ACC112 (cell line): ENCODE results near the gene TCF12.
A peak's percentile ranks its signal among the peaks of the same experiment; 100 is the strongest.

Source experiments
- H2AFZ ChIP-seq: fragments of 200-600 bp; sonication (generic); one replicate; pipeline ENCODE4 v1.6.0; 2017; ENCODE audit warnings: antibody characterized with exemption, low read length; ENCODE audit not compliant: unreplicated experiment
- H3K27ac ChIP-seq: fragments of 200-600 bp; sonication (generic); 2 replicates; pipeline ENCODE4 v1.5.1; 2014; ENCODE audit warnings: low read depth, mild to moderate bottlenecking, antibody characterized with exemption, low read length, moderate library complexity
- H3K27me3 ChIP-seq: fragments of 200-600 bp; sonication (generic); 2 replicates; pipeline ENCODE4 v1.6.1; 2014; ENCODE audit warnings: mild to moderate bottlenecking, antibody characterized with exemption, low read length, moderate library complexity, mixed read lengths; ENCODE audit not compliant: insufficient read depth
- H3K36me3 ChIP-seq: fragments of 200-600 bp; sonication (generic); 2 replicates; pipeline ENCODE4 v1.6.1; 2016; ENCODE audit warnings: mild to moderate bottlenecking, antibody characterized with exemption, low read length, moderate library complexity, mixed read lengths; ENCODE audit not compliant: insufficient read depth
- H3K4me1 ChIP-seq: fragments of 200-600 bp; sonication (generic); one replicate; pipeline ENCODE4 v1.6.1; 2016; ENCODE audit warnings: low read length, mixed read lengths; ENCODE audit not compliant: insufficient read depth, unreplicated experiment, control insufficient read depth
- H3K4me3 ChIP-seq: fragments of 200-600 bp; sonication (generic); 2 replicates; pipeline ENCODE4 v1.5.1; 2014; ENCODE audit warnings: mild to moderate bottlenecking, low read depth, low read length
- H3K79me2 ChIP-seq: fragments of 200-600 bp; sonication (generic); one replicate; pipeline ENCODE4 v1.6.0; 2016; ENCODE audit warnings: low read length; ENCODE audit not compliant: control insufficient read depth, unreplicated experiment, insufficient read depth

TCF12 gene

GRCh38 chr15:57223345-57223744 lies 304.9 kb downstream of the TCF12 start:
- H3K27ac ChIP-seq: no peak overlapping the region
- peaks cover 27% of the 10 kb centered on the region for H3K79me2 ChIP-seq
- H3K36me3 ChIP-seq: no peaks in the 10 kb centered on the region
- no peaks in the 10 kb centered on the region for H3K27me3 ChIP-seq
- H3K4me3 ChIP-seq: no peak overlapping the region
- peaks cover 51% of the 10 kb centered on the region for H3K4me1 ChIP-seq
- no peak overlapping the region for H2AFZ ChIP-seq

DNA sequence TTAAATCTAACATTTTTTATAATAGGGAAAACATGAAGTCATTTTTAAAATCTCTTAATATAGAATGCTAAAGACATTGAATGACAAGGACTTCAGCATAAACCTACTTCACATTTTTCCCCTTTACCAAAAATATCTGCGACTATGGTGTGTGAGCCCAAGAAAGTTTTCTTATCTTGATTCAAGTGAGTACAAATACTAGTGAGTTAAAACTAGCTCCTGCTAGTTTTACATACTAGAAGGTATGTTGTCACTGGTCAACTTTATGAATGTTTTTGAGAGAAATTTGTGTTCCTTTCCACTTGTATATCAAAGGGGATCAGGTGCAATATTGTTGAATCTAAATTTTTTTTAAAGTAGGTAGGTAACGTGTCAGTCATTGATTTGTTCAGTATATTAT lies 305.4 kb downstream of the TCF12 start:
- Histone ChIP-seq H3K27me3 (no peaks in the 10 kb centered on the region), H3K4me1 (peaks cover 45% of the 10 kb centered on the region), H3K79me2 (peaks cover 27% of the 10 kb centered on the region), H3K27ac (no peak overlapping the region; the same call in 1 of the 2 replicates), H3K4me3 (peak overlapping the region; percentile 54; the same call in 1 of the 2 replicates), H2AFZ (no peak overlapping the region), H3K36me3 (no peaks in the 10 kb centered on the region)

- Histone ChIP-seq H3K36me3 (no peaks in the 10 kb centered on the region), H3K4me3 (peak overlapping the region; percentile 54), H3K27ac (peak overlapping the region; percentile 27; the same call in 1 of the 2 replicates), H3K79me2 (peaks cover 23% of the 10 kb centered on the region), H3K27me3 (no peaks in the 10 kb centered on the region), H3K4me1 (peaks cover 42% of the 10 kb centered on the region), H2AFZ (peak overlapping the region; percentile 18)
Observed at GRCh38 chr15:57224664-57225063, 306.2 kb downstream of the TCF12 start.

DNA sequence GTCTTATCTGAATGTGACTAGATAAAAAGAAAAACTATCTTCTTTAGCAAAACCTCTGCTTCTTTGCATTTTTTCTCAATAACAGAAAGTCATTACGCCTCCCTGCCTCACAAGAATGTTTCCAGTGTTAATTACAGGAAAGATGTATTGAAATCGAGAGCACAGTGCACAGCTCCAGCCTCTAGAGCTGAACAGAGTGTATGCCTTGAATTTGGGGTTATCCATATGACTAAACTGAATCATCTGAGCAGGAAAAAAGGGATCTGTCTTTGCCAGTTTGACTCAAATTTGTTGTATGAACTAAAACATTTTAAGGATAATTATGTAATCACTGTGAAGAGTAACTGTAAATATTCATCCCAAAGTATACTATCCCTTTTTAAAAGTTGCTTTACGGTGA lies 308.7 kb downstream of the TCF12 start:
- no peaks in the 10 kb centered on the region for H3K36me3 ChIP-seq
- no peak overlapping the region for H2AFZ ChIP-seq
- no peak overlapping the region for H3K27ac ChIP-seq
- peaks cover 14% of the 10 kb centered on the region for H3K79me2 ChIP-seq
- no peaks in the 10 kb centered on the region for H3K27me3 ChIP-seq
- peaks cover 25% of the 10 kb centered on the region for H3K4me1 ChIP-seq
- H3K4me3 ChIP-seq: no peak overlapping the region

DNA sequence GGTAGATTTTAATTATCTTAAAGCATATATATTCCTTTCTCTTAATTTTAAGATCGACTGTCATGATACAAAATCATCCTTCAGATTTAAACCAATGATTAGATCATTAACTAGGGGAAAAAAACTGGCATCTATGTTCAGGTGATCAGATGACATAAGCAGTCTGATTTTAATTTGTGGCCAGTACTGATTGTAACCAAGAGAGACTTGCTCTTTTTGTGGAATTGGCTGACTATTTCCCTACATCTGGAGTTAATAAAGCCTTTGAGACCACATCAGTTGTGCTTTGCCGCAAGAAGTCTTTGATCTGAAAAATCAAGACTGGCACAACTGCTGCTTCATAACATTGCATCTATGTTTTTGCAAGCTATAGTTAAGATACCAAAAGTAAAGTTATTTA lies 309.5 kb downstream of the TCF12 start:
- Histone ChIP-seq H2AFZ (no peak overlapping the region), H3K79me2 (peaks cover 11% of the 10 kb centered on the region), H3K4me3 (no peak overlapping the region), H3K27me3 (no peaks in the 10 kb centered on the region), H3K36me3 (no peaks in the 10 kb centered on the region), H3K27ac (no peak overlapping the region), H3K4me1 (peaks cover 24% of the 10 kb centered on the region)

- H3K27me3 ChIP-seq: no peaks in the 10 kb centered on the region
- H3K36me3 ChIP-seq: no peaks in the 10 kb centered on the region
- H3K4me3 ChIP-seq: no peak overlapping the region
- no peak overlapping the region for H2AFZ ChIP-seq
- H3K27ac ChIP-seq: no peak overlapping the region
- H3K4me1 ChIP-seq: peaks cover 20% of the 10 kb centered on the region
- H3K79me2 ChIP-seq: peaks cover 6% of the 10 kb centered on the region
Observed at GRCh38 chr15:57228395-57228794, 310.0 kb downstream of the TCF12 start.

DNA sequence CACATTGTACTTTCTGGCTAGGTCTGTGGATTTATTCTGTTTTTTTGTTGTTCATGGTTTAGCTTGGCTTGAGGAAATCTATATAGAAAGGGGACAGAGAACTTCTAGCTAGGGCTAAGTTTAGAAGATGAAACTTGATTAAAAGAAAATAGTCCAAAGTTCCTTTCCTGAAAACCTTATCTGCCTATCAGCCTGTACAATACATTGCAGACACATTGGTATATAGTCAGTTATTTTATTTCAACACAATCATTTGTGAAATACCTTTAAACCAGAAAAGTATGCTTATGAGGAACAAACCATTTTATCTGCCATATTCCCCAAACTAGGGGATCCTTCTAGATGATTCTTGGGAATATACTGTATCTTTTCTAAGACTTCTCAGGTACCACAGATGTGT lies 310.6 kb downstream of the TCF12 start:
- Histone ChIP-seq H3K27me3 (no peaks in the 10 kb centered on the region), H3K4me3 (no peak overlapping the region), H3K36me3 (peaks cover 6% of the 10 kb centered on the region; the same call in 1 of the 2 replicates), H3K27ac (no peak overlapping the region), H3K4me1 (peaks cover 16% of the 10 kb centered on the region), H3K79me2 (peaks cover 2% of the 10 kb centered on the region), H2AFZ (no peak overlapping the region)

- no peaks in the 10 kb centered on the region for H3K27me3 ChIP-seq
- peaks cover 9% of the 10 kb centered on the region for H3K4me1 ChIP-seq
- H3K4me3 ChIP-seq: no peak overlapping the region
- peaks cover 22% of the 10 kb centered on the region for H3K36me3 ChIP-seq
- H2AFZ ChIP-seq: no peak overlapping the region
- no peaks in the 10 kb centered on the region for H3K79me2 ChIP-seq
- no peak overlapping the region for H3K27ac ChIP-seq
Observed at GRCh38 chr15:57231559-57231958, 313.1 kb downstream of the TCF12 start.

- Histone ChIP-seq H3K4me1 (no peaks in the 10 kb centered on the region), H3K27me3 (no peaks in the 10 kb centered on the region), H3K36me3 (peaks cover 30% of the 10 kb centered on the region), H2AFZ (no peak overlapping the region), H3K27ac (no peak overlapping the region), H3K79me2 (no peaks in the 10 kb centered on the region), H3K4me3 (no peak overlapping the region)
Observed at GRCh38 chr15:57234156-57234555, 315.7 kb downstream of the TCF12 start.

DNA sequence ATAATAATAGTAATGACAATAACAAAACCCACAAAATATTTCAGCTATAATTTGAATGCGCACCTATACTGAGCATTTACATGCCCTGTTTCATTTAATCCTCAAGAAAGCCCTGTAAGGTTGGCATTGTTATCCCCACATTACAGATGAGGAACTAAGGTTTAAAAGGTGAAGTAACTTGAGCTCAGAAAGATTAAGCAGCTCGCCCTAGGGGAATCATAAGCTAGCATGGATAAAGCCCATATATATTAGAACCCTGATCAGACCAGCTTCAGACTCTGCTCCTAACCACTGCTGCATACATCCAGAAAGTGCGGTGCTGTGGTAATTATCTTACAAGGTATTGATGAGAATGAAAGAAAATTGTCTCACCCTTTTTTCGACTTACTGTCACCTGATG lies 316.7 kb downstream of the TCF12 start:
- H3K4me3 ChIP-seq: no peak overlapping the region
- no peak overlapping the region for H2AFZ ChIP-seq
- no peaks in the 10 kb centered on the region for H3K79me2 ChIP-seq
- peaks cover 30% of the 10 kb centered on the region for H3K36me3 ChIP-seq
- no peaks in the 10 kb centered on the region for H3K4me1 ChIP-seq
- H3K27ac ChIP-seq: peak overlapping the region; percentile 16; the same call in 1 of the 2 replicates
- no peaks in the 10 kb centered on the region for H3K27me3 ChIP-seq

DNA sequence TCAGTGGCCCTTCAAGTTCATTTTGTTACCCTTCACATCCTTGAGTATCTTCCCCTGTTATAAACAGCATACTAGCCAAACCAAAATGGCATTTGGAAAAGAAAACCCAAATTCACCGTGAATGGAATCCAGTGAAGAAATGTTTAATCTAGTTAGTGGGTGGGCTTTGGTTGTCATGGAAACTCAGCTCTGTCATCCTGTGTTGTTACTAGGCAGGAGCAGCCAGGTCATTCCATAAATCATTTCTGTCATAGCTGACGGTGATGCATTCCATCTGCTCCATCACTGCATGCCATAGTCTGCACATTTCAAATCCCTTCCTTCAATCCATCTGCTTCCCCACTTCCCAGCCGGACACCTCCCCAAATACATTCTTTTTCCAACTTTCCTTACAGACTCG lies 317.4 kb downstream of the TCF12 start:
- H2AFZ ChIP-seq: no peak overlapping the region
- H3K36me3 ChIP-seq: peaks cover 30% of the 10 kb centered on the region
- no peaks in the 10 kb centered on the region for H3K79me2 ChIP-seq
- peak overlapping the region; percentile 16; the same call in 1 of the 2 replicates for H3K27ac ChIP-seq
- H3K4me3 ChIP-seq: no peak overlapping the region
- no peaks in the 10 kb centered on the region for H3K27me3 ChIP-seq
- H3K4me1 ChIP-seq: no peaks in the 10 kb centered on the region
